Chondrocyte (in vitro differentiated cells): ENCODE measurements around the gene VCAN. TPM values are rescaled to one million over a fixed set of nuclear protein-coding genes. Genes with fewer than 3 reads are reported as not detected.

Experiments
- DNase-seq: peaks from one replicate; pipeline ENCODE4 v3.0.0; 2021; ENCODE audit warnings: mixed read lengths, low spot score
- H3K27ac Mint-ChIP-seq: one replicate; pipeline ENCODE4 v1.8.0; 2021; ENCODE audit warnings: mild to moderate bottlenecking, moderate library complexity, mixed read lengths; ENCODE audit not compliant: unreplicated experiment
- H3K27me3 Mint-ChIP-seq: 2 replicates; pipeline ENCODE4 v1.8.0; 2021; ENCODE audit warnings: low read depth, mixed read lengths
- H3K36me3 Mint-ChIP-seq: 2 replicates; pipeline ENCODE4 v1.8.0; 2021; ENCODE audit warnings: low read depth, mixed read lengths
- H3K4me1 Mint-ChIP-seq: 2 replicates; pipeline ENCODE4 v1.8.0; 2021; ENCODE audit warnings: low read depth, mild to moderate bottlenecking, mixed read lengths
- H3K4me3 Mint-ChIP-seq: one replicate; pipeline ENCODE4 v1.8.0; 2021; ENCODE audit warnings: mild to moderate bottlenecking, moderate library complexity, mixed read lengths; ENCODE audit not compliant: unreplicated experiment
- H3K9me3 Mint-ChIP-seq: 2 replicates; pipeline ENCODE4 v1.8.0; 2021; ENCODE audit warnings: low read depth, mixed read lengths
- CTCF ChIP-seq: fragments of 200-600 bp; sonication (generic); IDR thresholded peaks from 2 replicates; pipeline ENCODE4 v1.5.0; 2021; ENCODE audit warnings: antibody characterized with exemption, mild to moderate bottlenecking, moderate library complexity
- total RNA-seq: library from RNA; stranded (reverse); gene quantifications from 3 replicates; pipeline ENCODE4 v1.2.1, GENCODE V29; 2021

The VCAN gene
- total RNA-seq, 1 donor from 2014 or later: 710 TPM

- no peak for DNase-seq
- no peak overlapping the region for H3K27ac Mint-ChIP-seq
Observed at GRCh38 chr5:83507431-83507830, 35.9 kb downstream of the VCAN start.

DNA sequence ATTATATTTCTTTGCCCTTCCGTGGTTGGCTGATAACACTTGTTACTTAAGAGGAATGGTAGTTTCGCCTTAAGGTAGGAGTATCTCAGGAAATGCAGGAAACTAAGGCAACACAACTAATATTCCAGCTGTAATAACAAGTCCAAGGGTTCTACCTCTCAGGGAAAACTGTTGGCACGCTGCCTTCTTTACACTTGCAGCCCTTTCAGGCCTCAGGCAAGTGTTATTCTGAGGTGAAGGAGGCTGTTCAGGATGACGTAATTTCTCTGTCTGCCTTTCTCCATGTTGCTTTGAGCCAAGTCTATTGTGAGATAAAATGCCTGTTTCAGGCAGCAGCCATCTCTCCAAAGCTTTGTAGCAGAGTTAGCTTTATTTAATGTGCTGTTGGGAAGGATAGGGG, 38.0 kb downstream of the VCAN start:
- peaks cover 16% of the 10 kb centered on the region for H3K36me3 Mint-ChIP-seq
- no peak for DNase-seq
- H3K27ac Mint-ChIP-seq: peak overlapping the region; percentile 53
- H3K27me3 Mint-ChIP-seq: no peaks in the 10 kb centered on the region
- TF ChIP-seq CTCF: no peak
- H3K4me1 Mint-ChIP-seq: peaks cover 61% of the 10 kb centered on the region
- H3K9me3 Mint-ChIP-seq: no peaks in the 10 kb centered on the region
- no peak overlapping the region for H3K4me3 Mint-ChIP-seq

More at GRCh38 chr5:83507431-83507830, 35.9 kb downstream of the VCAN start:
- H3K4me1 Mint-ChIP-seq: peaks cover 64% of the 10 kb centered on the region
- H3K9me3 Mint-ChIP-seq: no peaks in the 10 kb centered on the region
- no peaks in the 10 kb centered on the region for H3K27me3 Mint-ChIP-seq
- H3K36me3 Mint-ChIP-seq: peaks cover 21% of the 10 kb centered on the region
- TF ChIP-seq CTCF: no peak
- H3K4me3 Mint-ChIP-seq: no peak overlapping the region

- H3K27ac Mint-ChIP-seq: peak overlapping the region; percentile 53
- H3K4me1 Mint-ChIP-seq: peaks cover 66% of the 10 kb centered on the region
- no peak overlapping the region for H3K4me3 Mint-ChIP-seq
- peaks cover 10% of the 10 kb centered on the region for H3K36me3 Mint-ChIP-seq
- TF ChIP-seq CTCF: no peak
- no peaks in the 10 kb centered on the region for H3K27me3 Mint-ChIP-seq
- H3K9me3 Mint-ChIP-seq: no peaks in the 10 kb centered on the region
- DNase-seq: no peak
Observed at GRCh38 chr5:83510260-83510659, 38.7 kb downstream of the VCAN start.

DNA sequence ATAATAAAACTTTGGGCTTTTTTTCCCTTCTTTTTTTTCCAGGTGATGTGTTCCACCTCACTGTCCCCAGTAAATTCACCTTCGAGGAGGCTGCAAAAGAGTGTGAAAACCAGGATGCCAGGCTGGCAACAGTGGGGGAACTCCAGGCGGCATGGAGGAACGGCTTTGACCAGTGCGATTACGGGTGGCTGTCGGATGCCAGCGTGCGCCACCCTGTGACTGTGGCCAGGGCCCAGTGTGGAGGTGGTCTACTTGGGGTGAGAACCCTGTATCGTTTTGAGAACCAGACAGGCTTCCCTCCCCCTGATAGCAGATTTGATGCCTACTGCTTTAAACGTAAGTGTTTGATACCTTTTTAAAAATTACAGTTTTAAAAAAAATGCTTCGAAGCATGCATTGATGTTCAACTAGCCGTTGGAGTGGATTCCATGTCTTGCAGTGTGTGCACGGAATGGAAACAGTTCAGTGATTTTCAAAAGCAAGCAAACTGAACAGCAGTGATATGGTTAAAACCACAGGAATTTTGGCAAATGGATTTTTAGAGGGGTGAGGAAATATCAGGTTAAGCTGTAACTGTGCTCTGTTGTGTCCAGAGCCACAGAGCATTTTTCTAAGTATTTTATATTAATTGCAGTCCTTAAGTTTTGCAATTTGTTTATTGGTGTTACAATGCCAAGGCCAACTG, 40.7 kb downstream of the VCAN start:
- Mint-ChIP-seq H3K27ac (peak overlapping the region; percentile 59), H3K4me3 (no peak overlapping the region), H3K4me1 (peaks cover 85% of the 10 kb centered on the region), H3K9me3 (no peaks in the 10 kb centered on the region), H3K27me3 (no peaks in the 10 kb centered on the region), H3K36me3 (peaks cover 7% of the 10 kb centered on the region)
- DNase-seq: no peak
- no peak for TF ChIP-seq CTCF

DNA sequence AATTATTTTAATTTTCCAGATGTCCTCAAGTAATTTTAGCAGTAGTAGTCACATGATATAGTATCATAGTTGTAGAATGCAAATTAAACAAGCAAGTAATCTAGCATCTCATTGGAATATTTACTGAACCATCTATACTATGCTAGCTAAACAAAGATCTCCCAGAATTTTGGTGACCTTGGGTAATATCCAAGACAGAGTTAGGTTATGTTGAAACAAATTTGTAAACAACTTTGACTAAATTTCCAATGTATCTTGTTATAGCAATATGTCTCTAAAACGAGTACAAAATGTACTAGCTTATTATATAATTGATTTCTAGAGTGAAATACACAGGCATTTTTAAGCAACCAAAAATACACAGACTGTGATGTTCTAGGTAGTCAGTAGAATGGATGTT, 41.5 kb downstream of the VCAN start:
- no peak overlapping the region for H3K4me3 Mint-ChIP-seq
- no peak for DNase-seq
- peaks cover 85% of the 10 kb centered on the region for H3K4me1 Mint-ChIP-seq
- no peaks in the 10 kb centered on the region for H3K27me3 Mint-ChIP-seq
- no peak for TF ChIP-seq CTCF
- H3K9me3 Mint-ChIP-seq: no peaks in the 10 kb centered on the region
- H3K27ac Mint-ChIP-seq: no peak overlapping the region
- H3K36me3 Mint-ChIP-seq: peaks cover 7% of the 10 kb centered on the region
